HCT116 (cell line): ENCODE measurements around the gene MTHFR. TPM values are rescaled to one million over a fixed set of nuclear protein-coding genes. Genes with fewer than 3 reads are reported as not detected.

Experiments used
- ATAC-seq: fragments of 200-7000 bp; cut with Tn5 transposase; 2 replicates; pipeline ENCODE4 v1.9.1; 2020; ENCODE audit warnings: mild to moderate bottlenecking, moderate library complexity
- BruUV-seq: library from RNA; stranded (reverse); fragments of 400-500 nt; replicated peaks from 2 replicates; lab custom pipeline; 2021; lab: Mats Ljungman, UMichigan
- CTCF ChIA-PET: fragments of 300-600 bp; sonication (Branson Sonifier 250); formaldehyde crosslinking; loops from one replicate; lab custom pipeline; 2021; ENCODE audit warnings: antibody characterized with exemption; lab: Charles Lee
- POLR2A ChIA-PET: fragments of 300-600, 350-600 bp; sonication (Branson Sonifier 250); formaldehyde crosslinking; loops from one replicate; lab custom pipeline; 2021; ENCODE audit warnings: antibody characterized with exemption; lab: Charles Lee
- RAD21 ChIA-PET, 2 experiments: fragments of 300-600 bp; sonication (Branson Sonifier 250); formaldehyde crosslinking; loops; one replicate each; lab custom pipeline; 2023; ENCODE audit warnings: low total read pairs in 2 of 2; ENCODE audit not compliant: uncharacterized antibody in 2 of 2, unreplicated experiment in 2 of 2, low non-redundant PET in 1 of 2; lab: Charles Lee
- DNase-seq: peaks from one replicate; pipeline ENCODE4 v3.0.0-alpha.2; 2010; ENCODE audit warnings: low read depth, low spot score
- H2AFZ ChIP-seq: fragments of 200-600 bp; shearing (Covaris generic), sonication (generic); 2 replicates; pipeline ENCODE4 v1.6.1; 2017; ENCODE audit warnings: low read depth, mixed run types, mixed read lengths, antibody characterized with exemption, low read length; ENCODE audit not compliant: poor library complexity, severe bottlenecking
- H3K27ac ChIP-seq: 2 replicates; pipeline ENCODE4 v1.5.1; 2012; ENCODE audit warnings: low read depth, low read length
- H3K27me3 ChIP-seq: fragments of 200-600 bp; sonication (generic); 2 replicates; pipeline ENCODE4 v1.6.1; 2016; ENCODE audit warnings: mixed run types, low read length, mixed read lengths; ENCODE audit not compliant: insufficient read depth
- H3K36me3 ChIP-seq, 2 experiments: fragments of 200-500 bp in 1 of 2; fragments of 200-600 bp in 1 of 2; sonication (Bioruptor generic) in 1 of 2; sonication (generic) in 1 of 2; 2 replicates each; pipeline versions ENCODE4 v1.5.1 to v1.6.1; 2014 to 2016; ENCODE audit warnings: low read length in 2 of 2, inconsistent platforms in 1 of 2, mixed read lengths in 1 of 2, mixed run types in 1 of 2; ENCODE audit not compliant: insufficient read depth in 2 of 2, control insufficient read depth in 1 of 2
- H3K4me1 ChIP-seq, 2 experiments: fragments of 200-600 bp in 1 of 2; sonication (generic) in 1 of 2; 2 replicates each; pipeline versions ENCODE4 v1.5.1 to v1.6.1; 2012 to 2017; ENCODE audit warnings: low read length in 2 of 2, inconsistent platforms in 1 of 2, mild to moderate bottlenecking in 1 of 2, mixed read lengths in 1 of 2, mixed run types in 1 of 2, moderate library complexity in 1 of 2; ENCODE audit not compliant: insufficient read depth in 2 of 2, control insufficient read depth in 1 of 2
- H3K4me2 ChIP-seq: fragments of 200-600 bp; sonication (generic); 2 replicates; pipeline ENCODE4 v1.6.1; 2017; ENCODE audit warnings: mixed run types, low read length, mixed read lengths
- H3K4me3 ChIP-seq, 2 experiments: fragments of 200-600 bp in 1 of 2; sonication (generic) in 1 of 2; replicated peaks in 1 of 2; 2 replicates each; pipeline ENCODE4 v1.5.1; 2011 to 2016; ENCODE audit warnings: low read length in 2 of 2, control low read depth in 1 of 2, low read depth in 1 of 2, mild to moderate bottlenecking in 1 of 2, mixed read lengths in 1 of 2, mixed run types in 1 of 2
- H3K79me2 ChIP-seq: fragments of 200-600 bp; sonication (generic); 2 replicates; pipeline ENCODE4 v1.6.1; 2017; ENCODE audit warnings: mild to moderate bottlenecking, mixed run types, low read length, moderate library complexity, mixed read lengths; ENCODE audit not compliant: insufficient read depth
- H3K9ac ChIP-seq: fragments of 200-600 bp; sonication (generic); 2 replicates; pipeline ENCODE4 v1.6.1; 2016; ENCODE audit warnings: low read length, mixed read lengths
- H3K9me2 ChIP-seq: fragments of 200-600 bp; sonication (generic), shearing (Covaris generic); 2 replicates; pipeline ENCODE4 v1.6.1; 2017; ENCODE audit warnings: mixed run types, mild to moderate bottlenecking, moderate library complexity; ENCODE audit not compliant: insufficient read depth
- H3K9me3 ChIP-seq, 2 experiments: fragments of 200-500 bp in 1 of 2; fragments of 200-600 bp in 1 of 2; sonication (Bioruptor generic) in 1 of 2; sonication (generic) in 1 of 2; 2 replicates each; pipeline ENCODE4 v1.6.1; 2014 to 2017; ENCODE audit warnings: low read length in 2 of 2, mixed read lengths in 2 of 2, inconsistent platforms in 1 of 2, low read depth in 1 of 2, mild to moderate bottlenecking in 1 of 2, mixed run types in 1 of 2, moderate library complexity in 1 of 2; ENCODE audit not compliant: control insufficient read depth in 1 of 2, insufficient read depth in 1 of 2
- H4K20me1 ChIP-seq: fragments of 200-600 bp; sonication (generic), shearing (Covaris generic); 2 replicates; pipeline ENCODE4 v1.6.1; 2017; ENCODE audit warnings: mixed run types, mild to moderate bottlenecking, moderate library complexity; ENCODE audit not compliant: insufficient read depth
- CBX3 ChIP-seq: IDR thresholded peaks from 2 replicates; pipeline ENCODE4 v1.6.1; 2012; ENCODE audit warnings: low read depth
- CEBPB ChIP-seq: IDR thresholded peaks from 2 replicates; pipeline ENCODE4 v1.6.1; 2012; ENCODE audit warnings: low read depth
- EGR1 ChIP-seq: IDR thresholded peaks from 2 replicates; pipeline ENCODE4 v1.6.1; 2012; ENCODE audit warnings: low read depth
- ELF1 ChIP-seq: IDR thresholded peaks from 2 replicates; pipeline ENCODE4 v1.6.1; 2012; ENCODE audit warnings: low read depth, borderline replicate concordance
- EZH2 ChIP-seq: fragments of 200-600 bp; sonication (generic); IDR thresholded peaks from 2 replicates; pipeline ENCODE4 v1.6.1; 2017; ENCODE audit warnings: antibody characterized with exemption, mixed run types
- EZH2phosphoT487 ChIP-seq: fragments of 200-600 bp; IDR thresholded peaks from 2 replicates; pipeline ENCODE4 v1.6.1; 2018; ENCODE audit warnings: antibody characterized with exemption, borderline replicate concordance
- JUND ChIP-seq: IDR thresholded peaks from 2 replicates; pipeline ENCODE4 v1.6.1; 2012
- POLR2A ChIP-seq: IDR thresholded peaks from 2 replicates; pipeline ENCODE4 v1.7.0; 2011; ENCODE audit warnings: borderline replicate concordance; ENCODE audit not compliant: insufficient read depth, insufficient read length; ENCODE audit errors: extremely low read depth
- POLR2AphosphoS5 ChIP-seq: IDR thresholded peaks from 2 replicates; pipeline ENCODE4 v1.6.1; 2011; ENCODE audit warnings: mild to moderate bottlenecking, low read depth, low read length, moderate library complexity
- RAD21 ChIP-seq: IDR thresholded peaks from 2 replicates; pipeline ENCODE4 v1.6.1; 2012; ENCODE audit warnings: low read depth, mild to moderate bottlenecking
- SP1 ChIP-seq: IDR thresholded peaks from 2 replicates; pipeline ENCODE4 v1.6.1; 2012; ENCODE audit warnings: low read depth
- SRF ChIP-seq: IDR thresholded peaks from 2 replicates; pipeline ENCODE4 v1.6.1; 2012; ENCODE audit warnings: low read depth
- YY1 ChIP-seq: IDR thresholded peaks from 2 replicates; pipeline ENCODE4 v1.6.1; 2011; ENCODE audit warnings: low read length, low read depth, moderate library complexity, mild to moderate bottlenecking; ENCODE audit not compliant: insufficient replicate concordance; ENCODE audit errors: extremely low read depth
- ZFX ChIP-seq: fragments of 450-650 bp; IDR thresholded peaks from 2 replicates; pipeline ENCODE4 v1.6.1; 2017
- ZNF274 ChIP-seq: fragments of 200-500 bp; sonication (Bioruptor generic); IDR thresholded peaks from 2 replicates; pipeline ENCODE4 v1.6.1; 2014; ENCODE audit warnings: mild to moderate bottlenecking, low read depth, low read length, inconsistent platforms
- intact Hi-C: fragments of 100-400 bp; cut with micrococcal nuclease; formaldehyde crosslinking; loops from 2 replicates; pipeline ENCODE4 v1.10.0; 2022
- total RNA-seq: library from RNA; stranded (reverse); gene quantifications from one replicate; pipeline ENCODE4 v1.2.1, GENCODE V29; 2021; ENCODE audit not compliant: unreplicated experiment
- TF ChIP-seq, protein P1 (sequence below): IDR thresholded peaks from 2 replicates; pipeline ENCODE4 v1.6.1; 2012
- TF ChIP-seq, protein P2 (sequence below): IDR thresholded peaks from 2 replicates; pipeline ENCODE4 v1.6.1; 2011; ENCODE audit warnings: mild to moderate bottlenecking, low read length, moderate library complexity; ENCODE audit not compliant: insufficient replicate concordance; ENCODE audit errors: extremely low read depth
- TF ChIP-seq, protein P3 (sequence below): IDR thresholded peaks from 2 replicates; pipeline ENCODE4 v1.6.1; 2012
- TF ChIP-seq, protein P4 (sequence below): IDR thresholded peaks from 2 replicates; pipeline ENCODE4 v1.6.1; 2012; ENCODE audit warnings: low read depth
- TF ChIP-seq, protein P5 (sequence below), 3 experiments: fragments of 200-600 bp in 1 of 3; sonication (generic) in 1 of 3; IDR thresholded peaks in 2 of 3; conservative IDR thresholded peaks in 1 of 3; 2 replicates each; pipeline ENCODE4 v1.5.1; 2012 to 2017; ENCODE audit warnings: low read depth in 2 of 3, low read length in 2 of 3, antibody characterized with exemption in 1 of 3, borderline replicate concordance in 1 of 3, control low read depth in 1 of 3, mild to moderate bottlenecking in 1 of 3, mixed read lengths in 1 of 3, mixed run types in 1 of 3, moderate library complexity in 1 of 3; ENCODE audit not compliant: insufficient read depth in 1 of 3

MTHFR gene
- total RNA-seq, 1 experiment from 2014 or later: 20.9 TPM

DNA sequence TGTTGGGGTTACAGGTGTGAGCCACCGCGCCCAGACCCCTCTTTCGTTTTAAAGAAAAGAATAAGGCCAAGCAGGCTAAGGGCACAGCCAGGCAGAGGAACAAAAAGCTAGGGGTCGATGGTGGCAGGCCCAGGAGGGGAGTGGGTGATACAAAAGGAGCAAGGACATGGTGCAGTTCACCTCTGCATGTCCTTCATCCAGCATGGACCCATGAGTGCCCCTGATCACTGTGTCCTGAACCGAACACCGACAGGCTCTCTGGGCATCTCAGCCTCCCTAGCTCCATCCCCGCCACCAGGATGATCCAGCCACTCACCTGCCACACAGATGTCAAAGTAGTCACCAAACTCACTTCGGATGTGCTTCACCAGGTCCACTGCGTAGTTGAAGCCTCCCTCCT, 5.9 kb downstream of the MTHFR start:
- H3K9me2 ChIP-seq: no peaks in the 10 kb centered on the region
- no TSS peak for BruUV-seq

More for the DNA sequence above, 5.9 kb downstream of the MTHFR start:
- ChIA-PET CTCF (no interaction called here), POLR2A (no interaction called here), RAD21 (no interaction called here)
- no peak overlapping the region for H2AFZ ChIP-seq
- no peaks in the 10 kb centered on the region for H3K79me2 ChIP-seq
- intact Hi-C loops: no loop called here
- no peak overlapping the region for H3K4me2 ChIP-seq
- no peaks in the 10 kb centered on the region for H4K20me1 ChIP-seq
- H3K9me3 ChIP-seq: no peaks in the 10 kb centered on the region
- H3K4me1 ChIP-seq: peaks cover 33 to 51% of the 10 kb centered on the region in 2 experiments
- no peaks in the 10 kb centered on the region for H3K27me3 ChIP-seq
- TF ChIP-seq POLR2A: no peak
- TF ChIP-seq ELF1: no peak
- TF ChIP-seq CBX3: no peak
- TF ChIP-seq EZH2: no peak
- TF ChIP-seq, protein P1, sequence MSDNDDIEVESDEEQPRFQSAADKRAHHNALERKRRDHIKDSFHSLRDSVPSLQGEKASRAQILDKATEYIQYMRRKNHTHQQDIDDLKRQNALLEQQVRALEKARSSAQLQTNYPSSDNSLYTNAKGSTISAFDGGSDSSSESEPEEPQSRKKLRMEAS: no peak
- no peak for TF ChIP-seq EZH2phosphoT487
- TF ChIP-seq JUND: no peak
- no peak for TF ChIP-seq SP1
- no peak for TF ChIP-seq ZFX
- TF ChIP-seq, protein P2, sequence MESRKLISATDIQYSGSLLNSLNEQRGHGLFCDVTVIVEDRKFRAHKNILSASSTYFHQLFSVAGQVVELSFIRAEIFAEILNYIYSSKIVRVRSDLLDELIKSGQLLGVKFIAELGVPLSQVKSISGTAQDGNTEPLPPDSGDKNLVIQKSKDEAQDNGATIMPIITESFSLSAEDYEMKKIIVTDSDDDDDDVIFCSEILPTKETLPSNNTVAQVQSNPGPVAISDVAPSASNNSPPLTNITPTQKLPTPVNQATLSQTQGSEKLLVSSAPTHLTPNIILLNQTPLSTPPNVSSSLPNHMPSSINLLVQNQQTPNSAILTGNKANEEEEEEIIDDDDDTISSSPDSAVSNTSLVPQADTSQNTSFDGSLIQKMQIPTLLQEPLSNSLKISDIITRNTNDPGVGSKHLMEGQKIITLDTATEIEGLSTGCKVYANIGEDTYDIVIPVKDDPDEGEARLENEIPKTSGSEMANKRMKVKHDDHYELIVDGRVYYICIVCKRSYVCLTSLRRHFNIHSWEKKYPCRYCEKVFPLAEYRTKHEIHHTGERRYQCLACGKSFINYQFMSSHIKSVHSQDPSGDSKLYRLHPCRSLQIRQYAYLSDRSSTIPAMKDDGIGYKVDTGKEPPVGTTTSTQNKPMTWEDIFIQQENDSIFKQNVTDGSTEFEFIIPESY: no peak
- TF ChIP-seq, protein P3, sequence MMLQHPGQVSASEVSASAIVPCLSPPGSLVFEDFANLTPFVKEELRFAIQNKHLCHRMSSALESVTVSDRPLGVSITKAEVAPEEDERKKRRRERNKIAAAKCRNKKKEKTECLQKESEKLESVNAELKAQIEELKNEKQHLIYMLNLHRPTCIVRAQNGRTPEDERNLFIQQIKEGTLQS: no peak
- TF ChIP-seq EGR1: no peak
- TF ChIP-seq, protein P4, sequence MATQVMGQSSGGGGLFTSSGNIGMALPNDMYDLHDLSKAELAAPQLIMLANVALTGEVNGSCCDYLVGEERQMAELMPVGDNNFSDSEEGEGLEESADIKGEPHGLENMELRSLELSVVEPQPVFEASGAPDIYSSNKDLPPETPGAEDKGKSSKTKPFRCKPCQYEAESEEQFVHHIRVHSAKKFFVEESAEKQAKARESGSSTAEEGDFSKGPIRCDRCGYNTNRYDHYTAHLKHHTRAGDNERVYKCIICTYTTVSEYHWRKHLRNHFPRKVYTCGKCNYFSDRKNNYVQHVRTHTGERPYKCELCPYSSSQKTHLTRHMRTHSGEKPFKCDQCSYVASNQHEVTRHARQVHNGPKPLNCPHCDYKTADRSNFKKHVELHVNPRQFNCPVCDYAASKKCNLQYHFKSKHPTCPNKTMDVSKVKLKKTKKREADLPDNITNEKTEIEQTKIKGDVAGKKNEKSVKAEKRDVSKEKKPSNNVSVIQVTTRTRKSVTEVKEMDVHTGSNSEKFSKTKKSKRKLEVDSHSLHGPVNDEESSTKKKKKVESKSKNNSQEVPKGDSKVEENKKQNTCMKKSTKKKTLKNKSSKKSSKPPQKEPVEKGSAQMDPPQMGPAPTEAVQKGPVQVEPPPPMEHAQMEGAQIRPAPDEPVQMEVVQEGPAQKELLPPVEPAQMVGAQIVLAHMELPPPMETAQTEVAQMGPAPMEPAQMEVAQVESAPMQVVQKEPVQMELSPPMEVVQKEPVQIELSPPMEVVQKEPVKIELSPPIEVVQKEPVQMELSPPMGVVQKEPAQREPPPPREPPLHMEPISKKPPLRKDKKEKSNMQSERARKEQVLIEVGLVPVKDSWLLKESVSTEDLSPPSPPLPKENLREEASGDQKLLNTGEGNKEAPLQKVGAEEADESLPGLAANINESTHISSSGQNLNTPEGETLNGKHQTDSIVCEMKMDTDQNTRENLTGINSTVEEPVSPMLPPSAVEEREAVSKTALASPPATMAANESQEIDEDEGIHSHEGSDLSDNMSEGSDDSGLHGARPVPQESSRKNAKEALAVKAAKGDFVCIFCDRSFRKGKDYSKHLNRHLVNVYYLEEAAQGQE: no peak
- no peak for TF ChIP-seq YY1
- no peak for TF ChIP-seq ZNF274
- TF ChIP-seq POLR2AphosphoS5: no peak
- TF ChIP-seq RAD21: no peak
- TF ChIP-seq, protein P5, sequence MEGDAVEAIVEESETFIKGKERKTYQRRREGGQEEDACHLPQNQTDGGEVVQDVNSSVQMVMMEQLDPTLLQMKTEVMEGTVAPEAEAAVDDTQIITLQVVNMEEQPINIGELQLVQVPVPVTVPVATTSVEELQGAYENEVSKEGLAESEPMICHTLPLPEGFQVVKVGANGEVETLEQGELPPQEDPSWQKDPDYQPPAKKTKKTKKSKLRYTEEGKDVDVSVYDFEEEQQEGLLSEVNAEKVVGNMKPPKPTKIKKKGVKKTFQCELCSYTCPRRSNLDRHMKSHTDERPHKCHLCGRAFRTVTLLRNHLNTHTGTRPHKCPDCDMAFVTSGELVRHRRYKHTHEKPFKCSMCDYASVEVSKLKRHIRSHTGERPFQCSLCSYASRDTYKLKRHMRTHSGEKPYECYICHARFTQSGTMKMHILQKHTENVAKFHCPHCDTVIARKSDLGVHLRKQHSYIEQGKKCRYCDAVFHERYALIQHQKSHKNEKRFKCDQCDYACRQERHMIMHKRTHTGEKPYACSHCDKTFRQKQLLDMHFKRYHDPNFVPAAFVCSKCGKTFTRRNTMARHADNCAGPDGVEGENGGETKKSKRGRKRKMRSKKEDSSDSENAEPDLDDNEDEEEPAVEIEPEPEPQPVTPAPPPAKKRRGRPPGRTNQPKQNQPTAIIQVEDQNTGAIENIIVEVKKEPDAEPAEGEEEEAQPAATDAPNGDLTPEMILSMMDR (IDR thresholded peaks at IDR 0.05 in 2 of 3, conservative IDR thresholded peaks at IDR 0.05 in 1 of 3; ENCODE audit: borderline replicate concordance in 1 of 3, insufficient read depth in 1 of 3, low read depth in 2 of 3, low read length in 2 of 3): no peak
- no peak for TF ChIP-seq SRF
- TF ChIP-seq CEBPB: no peak
- DNase-seq: no peak
- H3K4me3 ChIP-seq: no peak overlapping the region
- H3K9ac ChIP-seq: no peak overlapping the region
- H3K36me3 ChIP-seq: no peaks in the 10 kb centered on the region
- no peak overlapping the region for H3K27ac ChIP-seq
- ATAC-seq: no peak
